HG03039 (cell line): Measurements from ENCODE around the gene NPM3.

Experiments used
- ATAC-seq: cut with Tn5 transposase; IDR thresholded peaks from one replicate; pipeline ENCODE4 v1.9.1; 2021; ENCODE audit warnings: mild to moderate bottlenecking, moderate library complexity; ENCODE audit not compliant: unreplicated experiment

The NPM3 gene

DNA sequence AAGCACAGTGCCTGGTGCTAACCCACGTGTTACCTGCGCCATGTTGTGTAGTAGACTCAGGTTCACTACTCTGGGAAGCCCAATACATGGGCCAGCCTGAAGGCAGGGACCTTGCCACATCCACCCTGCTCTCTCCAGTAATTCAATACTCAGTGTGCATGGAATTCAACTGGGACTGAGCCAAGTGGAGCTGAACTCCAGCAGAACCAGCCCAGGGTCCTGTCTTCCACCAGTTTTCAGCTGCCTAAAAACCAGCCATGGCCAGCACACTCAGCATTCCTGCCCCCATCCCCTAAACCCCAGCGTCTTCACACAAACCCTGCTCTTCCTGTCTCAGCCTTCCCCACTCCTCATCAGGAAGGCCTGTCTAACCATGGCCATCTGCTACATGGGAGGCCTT is 22.7 kb downstream of the NPM3 start:
- ATAC-seq: no peak

DNA sequence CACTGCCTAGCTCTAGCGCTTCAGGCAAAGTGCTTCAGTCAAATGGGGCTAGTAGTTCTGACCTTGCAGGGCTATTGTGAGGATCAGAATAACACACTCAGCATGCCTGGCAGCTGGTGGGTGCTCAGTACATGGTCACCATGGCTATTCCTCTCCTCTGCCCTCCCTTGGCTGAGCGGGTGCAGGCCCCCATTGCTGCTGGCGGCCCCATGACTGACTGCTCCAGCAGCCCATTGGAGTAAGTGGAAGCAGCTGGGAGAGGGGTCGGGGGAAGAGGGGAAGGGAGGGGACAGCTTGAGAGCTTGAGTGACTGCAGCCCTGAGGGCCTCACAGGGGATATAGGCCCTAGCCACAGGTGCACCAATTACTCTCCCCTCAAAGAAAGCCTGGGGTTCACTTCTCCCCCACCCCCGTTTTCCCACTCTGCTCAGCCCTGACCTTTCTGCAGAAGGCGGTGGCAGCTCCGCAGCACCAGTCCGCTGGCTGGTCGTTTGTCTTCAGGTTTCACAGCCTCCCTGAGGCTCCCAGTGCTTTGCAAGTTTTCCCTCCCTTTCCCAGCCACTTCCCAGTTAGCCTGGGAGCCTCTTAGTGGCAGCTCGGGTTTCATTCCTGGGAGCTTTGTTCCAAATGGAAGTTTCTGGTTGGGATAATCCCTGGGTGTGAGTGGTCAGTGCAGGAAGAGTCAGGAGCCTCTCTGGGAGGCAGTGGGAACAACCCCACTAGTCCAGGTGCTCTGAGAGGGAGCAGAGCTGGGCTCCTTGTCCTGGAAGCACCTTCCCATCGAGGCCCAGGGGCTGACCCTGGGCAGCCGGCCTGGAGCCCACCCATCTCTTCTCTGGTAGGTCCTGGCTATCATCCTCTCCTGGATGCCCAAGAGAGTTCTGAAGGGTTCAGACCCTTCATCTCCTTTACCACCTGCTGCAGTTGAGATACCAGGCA is 23.7 kb downstream of the NPM3 start:
- no peak for ATAC-seq

GRCh38 chr10:101758858-101759257 is 24.4 kb downstream of the NPM3 start:
- ATAC-seq: no peak

DNA sequence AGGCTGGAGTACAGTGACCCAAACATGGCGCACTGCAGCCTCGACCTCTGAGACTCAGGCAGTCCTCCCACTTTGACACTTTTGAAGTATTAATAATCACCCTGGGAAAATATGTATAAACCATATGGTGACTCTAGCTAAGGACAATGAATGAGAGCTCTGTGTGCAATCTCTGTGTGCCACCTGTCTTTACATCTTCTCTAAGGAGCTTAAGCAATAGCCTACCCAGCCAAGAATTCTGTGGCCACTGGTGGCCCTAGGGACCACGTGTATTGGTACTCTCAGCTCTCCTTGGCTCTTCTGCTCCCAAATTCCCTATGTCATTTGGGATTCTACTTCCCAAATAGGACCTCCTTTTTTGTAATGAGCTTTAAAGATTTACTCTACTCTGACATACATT is 31.0 kb downstream of the NPM3 start:
- no peak for ATAC-seq

DNA sequence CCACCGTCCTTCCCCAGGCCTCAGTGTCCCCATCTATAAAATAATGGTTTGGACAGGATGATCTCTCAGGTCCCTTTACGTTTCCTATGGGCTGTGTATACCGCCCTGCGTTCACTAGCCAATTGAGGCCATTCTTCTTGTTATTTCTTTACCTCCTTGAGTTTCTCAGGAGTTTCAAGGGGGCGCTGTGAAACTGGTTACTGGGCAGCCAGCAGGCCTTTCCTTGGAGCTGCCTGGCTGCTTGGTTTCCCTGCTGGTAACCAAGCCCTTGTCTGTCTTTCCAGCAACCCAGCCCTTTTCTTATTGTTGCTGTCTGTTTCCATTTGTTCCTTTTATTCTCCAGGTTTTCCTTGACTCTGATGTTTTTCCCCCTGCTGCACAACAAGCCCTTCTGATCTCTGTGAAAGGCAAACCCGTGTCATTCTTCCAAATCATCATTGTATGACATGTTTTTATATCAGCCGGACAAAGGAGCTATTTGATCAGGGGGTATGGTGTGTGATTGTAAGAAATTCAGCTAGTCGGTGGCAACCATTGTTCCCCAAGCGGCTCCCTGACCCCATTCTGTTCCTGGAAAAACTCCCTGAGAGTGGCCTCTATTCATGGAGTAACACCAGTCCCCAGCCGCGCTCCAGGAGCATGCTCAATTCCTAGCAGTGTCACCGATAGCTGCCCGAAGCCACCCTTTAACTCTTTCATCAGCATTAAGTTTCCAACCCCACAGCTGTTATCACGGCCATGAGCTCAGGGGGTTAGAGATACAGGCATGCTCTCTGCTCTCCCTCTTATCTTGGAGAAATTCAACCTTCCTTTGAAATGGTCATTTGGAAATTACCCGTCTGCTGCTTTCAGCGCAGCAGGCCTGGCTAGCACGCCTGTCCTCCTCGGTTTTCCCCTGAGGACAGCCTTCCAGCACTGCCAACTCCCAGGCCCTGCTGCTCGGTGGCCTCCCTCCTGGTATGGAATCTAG is 33.9 kb downstream of the NPM3 start:
- ATAC-seq: no peak

DNA sequence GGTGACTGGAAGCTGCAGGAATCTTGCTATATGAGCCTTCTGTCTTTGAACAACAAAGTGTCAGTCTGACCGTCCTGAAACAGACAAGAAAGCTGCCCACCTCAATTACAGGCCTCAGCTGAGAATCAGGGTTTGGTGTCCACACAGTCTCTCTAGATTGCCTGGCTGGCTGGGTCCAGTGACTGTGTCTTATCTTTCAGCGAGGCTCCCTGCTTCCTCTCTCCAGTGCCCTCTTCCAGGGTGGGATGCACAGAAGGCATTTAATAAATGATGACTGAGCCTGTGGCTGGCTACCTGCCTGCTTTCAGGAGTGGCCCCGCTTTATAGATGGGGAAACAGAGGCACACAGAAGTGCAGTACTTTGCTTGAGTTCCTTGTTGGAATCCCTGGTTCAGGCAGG is 34.8 kb downstream of the NPM3 start:
- ATAC-seq: no peak

DNA sequence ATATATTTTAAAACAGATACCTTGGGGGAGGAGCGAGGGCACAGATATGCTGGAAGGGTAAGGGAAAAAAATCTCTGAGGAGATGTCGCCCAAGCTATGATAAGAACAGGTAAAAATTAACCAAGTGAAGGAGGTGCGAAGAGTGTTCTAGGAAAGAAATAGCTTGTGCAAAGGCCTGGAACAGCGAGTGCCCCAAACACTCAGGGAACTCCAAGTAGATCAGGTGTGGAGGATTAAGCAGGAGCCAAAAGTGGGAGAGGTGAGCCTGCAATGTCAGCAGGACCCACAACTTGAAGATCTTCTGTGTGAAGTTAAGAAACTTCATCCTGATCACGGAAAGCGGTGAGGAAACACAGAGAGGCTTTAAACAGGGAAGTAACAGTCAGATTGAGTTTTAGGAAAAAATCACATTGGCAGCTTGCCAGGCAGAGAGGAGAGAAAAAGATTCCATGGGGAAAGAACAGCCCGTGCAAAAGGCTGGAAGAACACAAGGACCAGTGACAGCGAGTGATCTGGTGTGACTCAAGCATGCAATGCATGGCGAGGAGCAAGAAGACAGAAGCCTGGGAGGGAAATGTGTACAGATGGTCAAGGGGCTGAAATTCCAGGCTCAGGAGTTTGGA is 38.1 kb downstream of the NPM3 start:
- no peak for ATAC-seq

GRCh38 chr10:101744267-101744666 is 39.0 kb downstream of the NPM3 start:
- no peak for ATAC-seq

DNA sequence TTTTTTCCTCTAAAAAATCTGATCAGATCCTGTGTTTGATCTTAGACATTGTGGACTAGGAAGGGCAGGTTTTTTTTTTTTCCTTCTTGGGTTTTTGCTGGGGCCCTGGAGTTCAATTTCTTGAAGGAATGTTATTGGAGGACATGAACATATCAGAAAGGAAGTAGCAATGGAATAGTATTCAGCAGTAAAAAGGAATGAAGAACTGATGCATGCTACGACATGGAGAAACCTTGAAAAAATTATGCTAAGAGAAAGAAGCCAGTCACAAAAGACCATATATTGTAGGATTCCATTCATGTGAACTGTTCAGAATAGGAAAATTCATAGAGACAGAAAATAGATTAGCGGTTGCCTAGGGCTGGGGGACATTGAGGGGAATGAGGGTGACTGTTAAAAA is 41.3 kb downstream of the NPM3 start:
- ATAC-seq: no peak

GRCh38 chr10:101736666-101737065 is 46.6 kb downstream of the NPM3 start:
- ATAC-seq: no peak

- no peak for ATAC-seq
Observed at GRCh38 chr10:101732096-101732495, 51.1 kb downstream of the NPM3 start.
